Fibroblast of peridontal ligament (primary cell): Measurements from ENCODE around the gene GGACT.

Source experiments
- DNase-seq: peaks from one replicate; pipeline ENCODE4 v3.0.0-alpha.2; 2010; ENCODE audit errors: extremely low read depth

GGACT gene

DNA sequence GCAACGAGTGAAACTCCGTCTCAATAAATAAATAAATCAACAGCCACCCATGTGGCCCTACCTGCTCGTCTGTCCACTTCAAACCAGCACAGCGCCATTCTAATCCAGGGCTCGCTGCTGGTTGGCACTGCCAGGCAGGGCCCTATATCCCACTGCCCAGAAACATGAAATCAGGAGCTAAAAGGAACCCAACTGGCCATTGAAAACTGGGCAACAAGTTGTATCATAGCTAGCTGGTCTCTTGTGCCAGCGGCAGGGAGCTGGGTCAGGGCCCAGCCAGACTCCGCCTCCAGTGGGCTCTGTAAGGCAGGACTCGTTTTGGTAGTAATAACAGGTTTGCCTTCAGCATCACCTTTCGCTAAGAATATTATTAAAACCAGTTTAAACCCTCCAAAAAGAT, 39.3 kb downstream of the GGACT start:
- DNase-seq, result no peak

DNA sequence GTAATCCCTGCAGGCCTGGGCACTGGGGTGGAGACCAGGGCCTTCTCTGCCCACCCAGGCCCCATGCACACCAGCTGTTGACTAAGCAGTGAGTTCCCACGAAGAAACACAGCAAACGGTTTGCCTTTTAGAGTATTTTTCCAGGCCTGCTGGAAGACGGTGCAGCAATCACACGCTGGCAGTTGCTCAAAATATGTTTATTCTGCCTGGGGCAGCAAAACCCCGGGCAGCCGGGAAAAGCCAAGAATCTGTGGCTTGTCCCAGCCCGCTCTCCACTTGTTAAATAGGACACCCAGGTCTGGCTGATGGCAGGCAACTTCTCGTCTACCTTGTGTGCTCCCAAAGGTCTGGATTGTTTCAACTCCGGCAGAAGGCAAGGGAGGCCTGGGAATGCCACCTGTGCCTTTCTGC, 40.8 kb downstream of the GGACT start:
- DNase-seq, result peak; percentile 34

DNA sequence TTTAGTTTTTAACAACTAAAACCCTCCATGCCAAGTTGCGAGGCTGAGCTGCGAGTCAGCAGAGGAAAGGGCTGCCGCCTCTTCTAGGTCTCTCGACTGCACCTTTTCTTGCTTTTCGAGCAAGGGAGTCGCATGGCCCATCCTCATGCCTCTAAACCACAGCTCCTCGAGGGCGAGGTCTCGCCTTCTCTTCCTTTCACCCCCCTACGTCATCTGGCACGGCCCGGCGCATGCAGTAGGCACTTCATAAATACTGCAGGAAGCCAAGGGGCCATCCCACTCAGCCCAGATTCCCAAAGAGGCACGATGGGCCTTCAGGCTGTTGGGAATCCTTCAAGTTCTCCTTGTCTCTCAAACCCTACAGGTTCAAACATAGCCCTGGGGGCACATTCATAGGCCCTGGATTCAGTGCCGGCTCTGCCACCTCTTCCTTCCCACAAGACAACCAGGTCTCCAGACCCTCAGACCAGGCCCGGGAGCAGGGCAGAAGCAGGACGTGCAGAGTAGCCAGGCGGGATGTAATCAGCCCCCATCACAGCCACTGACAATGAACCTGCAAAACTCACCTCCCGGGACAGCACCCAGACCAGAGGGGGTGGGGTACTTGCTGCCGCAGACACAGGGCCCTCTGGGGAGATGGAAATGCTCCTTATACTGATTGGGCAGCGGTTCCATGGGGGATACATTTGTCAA, 41.7 kb downstream of the GGACT start:
- no peak for DNase-seq

DNA sequence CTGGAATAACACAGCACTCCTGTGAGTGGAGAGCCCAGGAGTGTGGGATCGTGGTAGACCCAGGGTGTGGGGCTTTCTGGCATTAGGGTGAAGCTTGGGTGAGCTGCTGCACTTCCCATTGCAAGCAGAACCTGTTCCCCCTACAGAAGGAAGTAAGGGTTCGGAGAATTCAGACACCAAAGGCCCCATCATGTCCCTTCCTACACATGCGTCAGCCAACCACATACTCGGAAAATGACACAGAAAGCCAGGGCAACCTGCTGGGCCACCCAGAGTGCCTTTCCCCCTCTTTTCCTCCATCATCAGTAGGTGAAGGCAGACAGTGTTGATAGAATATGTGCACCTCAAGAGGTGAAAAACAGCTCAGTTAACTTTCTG, 42.9 kb downstream of the GGACT start:
- no peak for DNase-seq

DNA sequence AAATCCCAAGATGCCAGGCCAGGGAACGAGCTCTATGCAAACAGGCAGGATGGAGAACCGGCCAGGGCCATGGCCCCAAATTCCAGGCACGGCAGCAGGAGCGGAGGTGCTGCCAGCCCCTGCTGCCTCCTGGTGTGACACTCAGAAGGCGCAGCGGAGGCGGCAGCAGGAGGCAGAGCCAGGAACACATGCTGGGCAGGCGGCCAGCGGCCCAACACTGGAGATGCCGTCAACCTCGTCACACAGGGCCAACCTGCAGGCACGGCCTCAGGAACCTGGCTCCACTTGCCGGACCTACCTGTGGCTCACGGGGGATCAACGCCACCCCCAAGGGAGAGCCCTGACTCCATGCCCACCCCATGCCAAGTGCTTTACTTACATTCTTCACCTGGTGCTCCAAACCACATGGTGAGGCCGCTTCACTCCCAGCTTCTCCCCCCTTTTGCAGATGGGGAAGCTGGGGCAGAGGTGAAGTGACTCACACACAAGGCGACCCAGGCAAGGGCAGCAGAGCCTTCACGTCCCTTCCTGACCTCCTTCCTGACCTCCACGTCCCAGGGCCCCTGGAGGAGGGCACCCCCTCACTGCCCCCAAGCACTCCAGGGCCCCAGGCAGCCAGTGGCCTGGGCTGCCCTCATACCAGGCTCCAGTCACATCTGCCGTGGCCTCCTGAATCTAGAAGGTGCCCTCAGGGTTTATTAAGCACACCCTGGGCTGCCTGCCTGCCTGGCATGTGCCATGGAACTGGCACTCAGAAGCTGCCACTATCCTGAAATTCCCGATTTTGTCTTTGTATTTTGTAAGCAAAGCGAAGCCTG, 43.5 kb downstream of the GGACT start:
- DNase-seq, result no peak

DNA sequence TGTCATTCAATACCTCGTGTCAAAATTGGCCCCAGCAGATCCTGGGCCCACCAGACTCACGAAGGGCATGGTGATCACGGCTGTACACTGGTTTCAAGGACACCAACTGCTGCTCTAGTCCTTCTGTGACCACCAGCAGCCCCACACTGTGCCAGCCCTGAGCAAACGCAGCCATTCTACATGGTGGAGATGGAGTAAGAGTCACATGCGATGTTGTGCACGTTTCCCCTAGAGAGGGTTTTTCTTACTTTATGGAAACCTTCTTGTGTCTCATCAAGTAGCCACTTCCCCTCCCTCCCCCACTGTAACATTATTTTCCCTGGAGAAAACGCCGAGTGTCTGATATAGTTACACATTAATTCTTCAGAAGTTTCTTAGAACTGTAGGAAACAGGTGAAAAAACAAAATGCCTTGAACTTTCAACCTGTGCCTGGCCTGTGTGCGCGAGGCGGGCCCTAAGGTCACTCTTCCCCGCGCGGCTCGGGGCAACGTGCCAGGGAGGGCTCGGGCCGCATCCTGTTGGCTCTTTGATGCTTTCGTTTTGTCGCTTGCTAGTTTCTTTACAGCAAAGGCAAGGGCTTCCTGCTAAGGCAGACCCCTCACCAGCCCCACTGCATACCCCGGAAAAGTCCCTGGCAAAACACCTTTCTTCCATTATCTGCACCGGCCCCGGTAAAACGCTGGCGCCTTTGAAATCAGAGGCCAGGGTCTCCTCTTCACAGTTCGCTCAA, 44.6 kb downstream of the GGACT start:
- no peak for DNase-seq

DNA sequence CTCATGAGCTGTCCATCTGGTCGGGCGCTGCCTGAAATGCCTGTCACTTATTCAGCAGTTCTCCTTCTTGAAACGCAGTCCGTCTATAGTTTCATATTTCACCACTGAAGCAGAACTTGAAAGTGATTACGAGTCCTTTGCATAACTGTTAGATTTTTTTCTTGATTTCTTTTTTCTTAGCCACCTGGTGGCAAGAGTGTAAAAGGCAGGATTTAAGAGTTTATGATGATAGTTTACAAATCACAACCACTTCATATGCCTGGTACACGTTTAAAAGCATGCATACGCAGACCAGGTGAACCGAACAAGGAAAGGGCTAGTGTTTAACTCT, 45.8 kb downstream of the GGACT start:
- peak; percentile 82 for DNase-seq

DNA sequence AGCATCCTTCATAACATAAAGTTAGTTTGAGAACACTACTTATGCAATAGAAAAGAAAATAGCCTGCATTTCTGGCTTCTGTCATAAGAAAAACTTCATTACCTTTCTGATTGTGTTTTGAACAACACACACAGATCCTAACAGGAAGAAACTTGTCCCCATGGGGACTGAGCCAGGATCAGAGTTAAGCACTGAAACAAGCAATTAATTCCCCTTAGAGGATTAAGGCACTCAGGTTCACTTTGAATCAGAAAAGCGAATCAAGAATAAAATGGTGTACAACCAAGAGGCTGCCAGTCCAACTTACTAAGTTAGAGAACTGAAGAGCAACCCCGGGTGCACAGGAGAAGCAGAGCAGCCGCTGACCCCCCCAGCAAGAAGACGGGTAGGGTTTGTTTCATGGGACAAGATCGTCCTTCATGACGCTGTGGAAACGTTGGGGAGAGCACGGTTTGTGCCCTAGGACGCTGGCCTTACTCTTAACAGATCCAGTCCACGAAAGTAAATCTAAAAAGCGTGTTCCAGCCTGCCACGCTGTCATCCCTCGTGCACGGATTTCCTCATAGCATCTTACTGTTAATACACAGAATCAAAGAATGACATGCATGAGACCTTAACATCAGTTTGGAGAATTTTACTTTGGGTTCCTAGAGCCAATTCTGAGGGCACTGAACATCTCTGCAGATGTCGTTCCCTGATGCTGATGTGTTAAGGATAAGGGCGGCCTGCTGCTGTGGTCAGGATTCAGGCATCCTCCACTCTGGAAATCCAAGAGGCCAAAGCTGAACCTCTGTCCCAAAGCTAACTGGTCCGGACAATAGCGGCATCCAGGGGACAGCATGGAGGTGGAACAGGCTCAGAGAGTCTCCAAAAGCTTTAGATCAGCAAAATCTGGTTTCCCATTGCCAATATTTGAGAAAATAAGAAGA, 46.4 kb downstream of the GGACT start:
- no peak for DNase-seq

DNA sequence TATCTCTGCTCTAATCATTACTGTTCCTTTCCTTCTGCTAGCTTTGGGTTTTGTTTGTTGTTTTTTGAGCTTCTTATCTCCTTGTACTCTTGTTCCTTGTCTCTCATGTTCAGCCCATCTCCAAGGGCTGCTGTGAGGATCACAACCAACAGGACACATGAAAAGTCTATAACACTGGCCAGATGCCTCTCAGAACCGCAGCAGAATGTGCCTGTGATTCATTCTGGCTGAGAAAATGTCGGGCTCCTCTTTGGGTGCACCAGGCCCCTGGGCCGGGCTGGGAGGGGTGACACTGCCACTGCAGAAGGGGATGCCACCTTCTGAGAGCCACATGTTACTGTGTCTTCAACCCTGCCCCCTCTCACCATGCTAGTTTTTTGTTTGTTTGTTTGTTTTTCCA, 48.0 kb downstream of the GGACT start:
- DNase-seq, result no peak

DNA sequence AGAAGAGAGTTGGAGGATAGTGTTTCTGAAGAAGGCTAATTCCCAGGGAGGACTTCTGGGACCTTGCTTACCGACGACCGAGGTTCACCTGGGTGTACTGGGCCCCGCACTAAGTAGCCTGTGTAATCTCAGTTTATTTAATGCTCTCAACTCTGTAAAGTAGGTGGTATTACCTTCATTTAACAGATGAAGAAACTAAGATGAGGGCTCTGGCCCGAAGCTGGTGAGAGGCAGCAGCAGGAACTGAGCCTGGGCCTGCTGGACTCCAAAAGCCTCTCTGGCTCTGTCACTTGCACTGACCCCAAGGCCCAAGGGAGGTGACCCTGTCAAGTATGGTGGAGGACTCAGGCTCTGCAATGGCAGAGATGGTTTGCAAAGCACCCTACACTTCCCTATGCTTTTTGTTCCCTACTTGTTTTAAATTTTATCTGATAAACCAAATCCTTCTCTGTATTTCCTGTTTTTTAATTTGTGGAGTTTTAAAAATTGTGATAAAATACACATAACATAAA, 50.6 kb downstream of the GGACT start:
- DNase-seq, result no peak

DNA sequence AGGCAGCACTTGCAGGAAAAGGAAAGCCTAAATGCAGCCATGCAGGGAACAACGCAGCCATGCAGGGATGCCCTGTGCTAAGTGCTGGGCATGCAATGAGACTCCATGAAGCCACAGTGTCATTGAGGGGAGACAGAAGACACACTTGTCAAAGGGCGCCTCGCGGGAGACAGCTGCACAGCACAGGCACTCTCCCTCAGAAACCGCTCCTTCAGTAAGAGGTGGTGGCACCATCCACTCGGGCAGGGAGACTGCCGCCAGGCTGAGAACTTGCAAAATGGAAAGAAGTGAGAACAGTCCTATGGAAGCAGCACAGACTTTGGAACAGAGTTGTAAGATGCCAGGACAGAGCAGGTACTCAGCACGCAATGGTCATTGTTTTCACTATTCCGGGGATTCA, 51.1 kb downstream of the GGACT start:
- DNase-seq, result no peak

DNA sequence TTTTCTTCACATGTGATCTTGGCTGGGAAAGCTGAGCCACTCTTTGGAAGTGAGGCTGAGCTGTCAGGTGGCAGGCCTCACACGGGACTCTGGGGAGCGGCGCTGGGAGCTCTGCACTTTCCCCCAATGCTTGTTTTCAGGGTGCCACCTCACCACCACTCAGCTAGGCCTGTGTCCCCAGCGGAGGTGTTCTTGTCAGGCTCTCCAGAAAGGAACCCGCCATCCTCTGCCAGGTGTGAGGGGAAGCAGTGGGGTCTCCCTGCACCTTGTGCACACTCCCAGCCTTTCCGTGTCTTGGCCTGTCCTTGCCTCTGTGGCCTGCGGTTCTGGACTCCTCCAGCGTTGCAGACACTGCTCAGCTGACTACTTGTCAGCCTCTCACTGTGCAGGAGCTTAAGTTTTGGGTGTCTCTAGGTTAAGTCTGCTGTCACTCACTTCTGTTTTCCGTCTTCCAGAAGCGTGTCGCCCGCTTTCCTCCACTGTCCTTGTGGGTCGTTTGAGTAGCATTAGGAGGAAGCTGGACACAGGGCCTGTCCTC, 51.9 kb downstream of the GGACT start:
- no peak for DNase-seq

DNA sequence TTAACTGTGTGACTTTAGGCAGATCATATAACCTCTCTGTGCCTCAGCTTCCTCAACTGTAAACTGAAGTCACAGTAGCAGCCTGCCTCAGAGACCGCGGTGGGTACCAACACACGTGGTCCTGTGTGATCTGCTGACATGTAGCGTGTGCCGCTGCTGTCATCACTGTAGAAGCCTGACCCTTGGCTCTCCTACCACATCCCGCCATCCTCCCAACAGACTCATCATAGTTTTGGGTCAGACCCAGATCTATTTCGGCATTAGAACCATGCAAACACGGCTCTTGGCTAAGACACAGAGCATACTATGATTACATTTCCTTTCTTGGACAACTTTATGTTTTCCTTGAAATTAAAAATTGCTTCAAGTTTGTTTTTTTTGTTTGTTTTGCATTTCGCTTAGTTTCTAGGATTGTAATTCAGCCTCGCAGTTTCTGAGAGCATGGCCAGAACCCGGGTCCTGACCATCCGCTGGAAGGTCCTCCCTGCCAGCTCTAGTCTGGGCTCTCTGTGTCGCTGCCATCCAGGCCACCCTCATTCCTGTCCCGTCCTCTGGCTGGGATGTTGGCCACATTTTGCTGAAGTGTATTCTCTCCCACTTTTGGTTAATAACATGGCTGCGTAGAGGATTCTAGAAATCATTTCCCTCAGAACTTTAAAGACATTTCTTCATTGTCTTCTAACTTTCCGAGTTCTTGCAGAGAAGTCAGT, 53.0 kb downstream of the GGACT start:
- peak; percentile 78 for DNase-seq

DNA sequence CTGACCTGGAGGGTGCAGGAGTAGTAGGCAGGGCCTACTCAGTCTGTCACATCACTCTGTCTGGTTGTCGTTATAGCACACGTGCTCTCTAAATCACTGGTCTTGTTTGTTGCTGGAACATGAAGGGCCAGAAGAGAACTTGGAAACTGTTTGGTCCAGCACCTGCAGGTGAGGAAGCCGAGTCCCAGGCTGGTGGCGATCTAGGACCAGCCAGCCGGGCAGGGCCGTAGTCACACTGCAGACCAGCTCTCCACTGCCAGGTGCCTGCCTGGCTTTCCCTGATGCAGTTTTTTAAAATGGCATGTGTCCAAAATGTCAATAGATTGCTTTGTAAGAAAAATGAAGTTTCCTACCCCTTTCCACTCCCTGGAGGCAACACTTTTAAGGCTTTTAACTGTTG, 53.7 kb downstream of the GGACT start:
- no peak for DNase-seq

DNA sequence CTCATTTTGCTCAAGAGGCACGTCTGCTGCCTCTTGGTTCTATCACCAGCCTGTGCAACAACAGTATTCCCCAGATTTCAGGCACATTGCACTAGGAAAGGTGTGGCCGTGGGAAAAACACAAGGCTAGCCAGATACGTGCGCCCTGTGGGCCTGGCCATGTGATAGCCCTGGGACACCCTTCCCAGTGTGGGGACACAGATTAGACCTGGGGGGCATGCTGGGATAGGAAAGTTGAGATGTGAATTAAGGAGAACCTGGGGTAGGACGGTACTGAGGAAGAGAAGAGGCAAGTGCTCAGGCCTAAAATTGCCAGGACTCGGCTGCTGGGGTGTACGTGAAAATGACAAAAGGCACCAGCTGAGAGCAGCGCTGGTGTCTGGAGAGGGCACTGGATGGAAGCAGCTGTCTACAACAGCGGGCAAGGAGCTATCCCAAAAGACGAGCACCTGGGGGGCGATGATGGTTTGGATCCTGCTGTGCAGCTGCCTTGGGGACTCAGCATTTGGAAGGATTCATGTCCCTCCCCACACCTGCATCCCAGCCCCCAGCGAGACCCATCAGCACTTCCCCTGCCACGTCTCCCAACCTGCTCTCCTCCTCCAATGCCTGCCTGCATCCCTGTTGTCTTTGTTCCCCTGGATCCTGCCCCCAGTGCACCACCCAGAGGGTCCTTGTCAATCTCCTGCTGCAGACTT, 54.3 kb downstream of the GGACT start:
- DNase-seq, result no peak

DNA sequence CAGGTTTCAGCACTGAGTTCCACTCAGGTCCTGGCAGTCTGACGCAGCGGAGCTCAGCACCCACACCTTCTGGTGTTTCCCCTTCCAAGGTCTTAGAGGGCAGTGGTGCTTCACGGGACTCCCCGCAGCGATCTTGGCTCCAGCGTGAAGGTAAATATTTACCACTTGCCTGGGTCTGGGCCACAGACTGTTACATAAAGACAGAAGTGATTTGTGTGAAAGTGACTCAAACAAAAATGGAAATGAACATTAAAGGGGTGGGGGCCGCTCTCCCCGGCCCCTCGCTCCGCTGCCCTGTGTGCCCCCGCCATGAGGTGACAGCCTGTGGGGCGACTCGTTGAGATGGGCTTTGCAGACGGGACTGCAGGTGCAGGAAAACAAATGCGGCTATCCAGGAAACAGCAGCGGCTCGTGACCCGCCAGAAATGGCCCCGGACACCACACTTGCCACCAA, 55.0 kb downstream of the GGACT start:
- no peak for DNase-seq

DNA sequence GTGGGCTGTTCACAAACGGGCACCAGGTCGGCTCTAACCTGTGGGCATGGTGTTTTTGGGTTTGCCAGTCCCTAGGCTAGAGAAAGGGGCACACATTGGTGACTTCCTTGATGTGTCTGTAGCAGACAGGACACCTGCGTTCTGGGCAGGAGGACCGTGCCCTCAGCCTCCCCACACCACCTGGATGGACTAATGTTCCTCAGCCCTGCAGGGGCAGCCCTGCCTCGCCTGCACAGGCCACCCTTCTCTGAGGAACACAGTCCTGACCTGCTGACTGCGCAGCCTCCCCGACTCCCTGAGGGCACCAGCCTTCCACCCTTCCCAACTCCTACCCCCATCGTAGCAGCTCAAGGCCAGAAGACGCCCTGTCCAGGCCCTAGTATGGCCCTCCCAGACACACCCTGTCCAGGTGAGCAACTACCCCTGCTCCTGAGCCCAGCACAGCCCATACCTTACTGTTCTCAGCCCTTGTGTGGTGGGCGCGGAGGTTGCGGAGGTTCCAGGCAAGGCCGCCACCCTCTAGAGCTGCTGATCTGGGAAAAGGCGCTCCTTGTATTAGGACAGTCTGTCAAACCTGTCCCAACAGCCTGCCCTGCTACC, 55.7 kb downstream of the GGACT start:
- no peak for DNase-seq

DNA sequence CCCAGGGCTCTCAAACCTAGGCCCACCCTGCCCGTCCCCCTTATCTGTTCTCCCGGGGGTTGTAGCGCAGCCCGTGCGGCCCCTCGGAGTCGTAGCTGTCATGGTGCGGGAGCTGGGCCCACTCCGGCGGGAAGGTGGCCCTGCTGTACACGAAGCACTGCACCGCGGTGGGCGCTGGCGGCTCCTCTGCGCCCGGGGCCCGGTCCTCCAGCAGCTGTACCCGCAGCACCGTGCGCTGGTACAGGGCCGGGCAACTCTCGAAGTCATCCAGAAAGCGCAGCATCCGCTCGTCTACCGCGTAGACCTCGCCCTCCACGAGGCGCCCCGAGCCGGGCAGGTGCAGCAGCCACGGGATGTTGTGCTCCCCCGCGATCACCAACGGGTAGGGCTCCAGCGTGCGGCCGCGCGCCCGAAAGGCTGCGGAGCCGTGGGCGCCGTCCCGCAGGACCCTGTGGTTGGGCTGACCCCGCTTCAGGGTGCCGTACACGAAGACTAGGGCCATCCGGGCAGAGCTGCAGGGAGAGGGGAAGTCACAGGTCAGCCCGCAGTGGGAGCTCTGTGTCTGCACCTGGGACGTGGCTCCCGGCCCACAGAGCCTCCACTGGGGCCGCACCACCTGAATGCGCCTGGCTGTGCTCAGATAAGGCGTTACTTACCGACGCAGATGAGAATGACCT, 56.4 kb downstream of the GGACT start:
- DNase-seq, result no peak

DNA sequence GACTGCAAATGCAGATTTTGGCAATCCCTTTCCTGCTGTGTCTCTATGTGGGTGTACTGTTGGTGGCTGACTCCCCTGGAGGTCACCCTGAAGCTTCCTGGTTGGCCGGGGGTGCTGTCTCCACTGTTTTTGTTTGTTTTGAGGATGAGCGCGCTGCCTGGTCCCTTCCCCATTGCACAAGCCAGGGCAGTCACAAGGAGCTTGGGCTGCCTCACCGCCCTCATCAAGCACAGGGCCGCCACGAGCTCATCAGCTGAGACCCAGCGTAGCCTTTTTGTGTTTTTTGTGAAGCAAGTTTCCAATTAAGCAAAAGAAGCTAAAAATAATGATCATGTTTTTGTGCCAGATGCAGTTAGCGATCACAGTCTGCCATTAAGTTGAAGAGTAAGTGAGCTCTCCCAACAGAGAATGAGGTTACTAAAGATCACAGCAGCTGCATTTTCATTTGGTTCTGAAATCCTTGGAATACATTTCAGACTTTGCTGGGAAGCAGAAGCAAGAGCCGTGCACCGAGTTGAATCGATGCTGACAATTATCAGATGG, 57.8 kb downstream of the GGACT start:
- peak; percentile 10 for DNase-seq
